H1 (cell line): ENCODE data around the gene DAPK1.

Experiments
- JUND ChIP-seq: IDR thresholded peaks from 2 replicates; pipeline ENCODE4 v1.6.1; 2011; ENCODE audit warnings: mild to moderate bottlenecking, improper control_type of control experiment, low read length
- TAF7 ChIP-seq: optimal IDR thresholded peaks from 2 replicates; pipeline ENCODE3; 2011; ENCODE audit warnings: low read depth, mild to moderate bottlenecking, inconsistent platforms, low read length, moderate library complexity, borderline replicate concordance

DNA sequence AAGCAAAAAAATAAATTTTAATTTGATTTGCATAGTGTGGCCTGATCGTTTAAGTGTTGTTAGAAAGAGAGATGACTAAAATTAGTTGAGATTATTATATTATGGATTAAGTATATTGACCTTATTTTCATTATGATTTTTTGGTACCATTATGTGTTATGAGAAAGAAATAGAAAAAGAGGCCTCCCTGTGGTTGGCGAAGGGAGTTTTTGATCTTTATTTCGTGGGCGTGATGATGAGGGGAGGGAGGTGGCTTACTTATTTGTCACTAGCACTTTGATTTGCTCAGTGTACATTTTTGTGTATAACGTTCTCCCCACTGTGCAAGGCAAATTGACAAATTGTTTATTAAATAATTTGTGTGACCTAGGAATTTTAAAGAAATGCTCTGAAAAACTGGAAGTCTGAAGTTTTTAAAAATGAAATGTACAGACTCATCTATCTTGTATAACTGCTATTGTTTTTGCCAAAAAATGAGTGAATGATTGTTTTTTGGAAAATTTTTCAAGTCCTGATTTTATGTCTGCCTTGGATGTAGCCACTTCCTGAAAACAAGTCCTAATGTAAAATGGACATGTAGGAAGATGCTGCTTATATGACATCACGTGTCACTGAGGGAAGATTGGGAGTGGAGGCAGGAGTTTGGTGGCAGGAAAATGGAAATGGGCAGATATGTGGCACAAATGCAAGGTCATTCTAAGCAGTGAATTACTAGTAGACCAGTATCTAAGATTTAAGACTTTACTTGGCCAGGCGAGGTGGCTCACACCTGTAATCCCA lies 3.0 kb downstream of the DAPK1 start:
- TF ChIP-seq JUND (no peak), TAF7 (no peak)
